Measurements from ENCODE around the gene SPSB2.
"Not testable (repeated sequence)": the region's sequence is repeated elsewhere in the genome, so short reads cannot be mapped to it uniquely, and the experiment has no call there.

The SPSB2 gene

GRCh38 chr12:6884539-6884938 is 11.4 kb upstream of the SPSB2 start:
- no peak for TF ChIP-seq CTCF (IDR thresholded peaks at IDR 0.05; ENCODE audit: extremely low read depth, missing control alignments)

GRCh38 chr12:6883683-6884082 is 10.6 kb upstream of the SPSB2 start:
- TF ChIP-seq CTCF (IDR thresholded peaks at IDR 0.05; ENCODE audit: extremely low read depth, missing control alignments) = no peak
- DNase-seq (ENCODE audit: low spot score) = no peak

More at GRCh38 chr12:6884539-6884938, 11.4 kb upstream of the SPSB2 start:
- no peak for DNase-seq (ENCODE audit: low spot score)

DNA sequence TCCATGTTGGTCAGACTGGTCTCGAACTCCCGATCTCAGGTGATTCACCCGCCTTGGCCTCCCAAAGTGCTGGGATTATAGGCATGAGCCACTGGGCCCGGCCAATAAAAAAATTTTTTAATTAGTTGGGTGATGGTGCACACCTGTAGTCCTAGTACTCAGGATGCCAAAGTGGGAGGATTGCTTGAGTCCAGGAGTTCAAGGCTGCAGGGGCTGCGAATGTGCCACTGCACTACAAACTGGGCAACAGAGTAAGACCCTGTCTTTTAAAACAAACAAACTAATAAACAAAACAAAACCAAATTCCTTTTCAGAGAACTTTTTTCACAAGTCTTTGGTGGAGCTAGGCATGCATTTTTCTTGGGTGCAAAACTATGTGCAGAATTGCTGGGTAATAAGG is 10.1 kb upstream of the SPSB2 start:
- DNase-seq (ENCODE audit: low spot score) = no peak
- no peak for TF ChIP-seq CTCF (IDR thresholded peaks at IDR 0.05; ENCODE audit: extremely low read depth, missing control alignments)

DNA sequence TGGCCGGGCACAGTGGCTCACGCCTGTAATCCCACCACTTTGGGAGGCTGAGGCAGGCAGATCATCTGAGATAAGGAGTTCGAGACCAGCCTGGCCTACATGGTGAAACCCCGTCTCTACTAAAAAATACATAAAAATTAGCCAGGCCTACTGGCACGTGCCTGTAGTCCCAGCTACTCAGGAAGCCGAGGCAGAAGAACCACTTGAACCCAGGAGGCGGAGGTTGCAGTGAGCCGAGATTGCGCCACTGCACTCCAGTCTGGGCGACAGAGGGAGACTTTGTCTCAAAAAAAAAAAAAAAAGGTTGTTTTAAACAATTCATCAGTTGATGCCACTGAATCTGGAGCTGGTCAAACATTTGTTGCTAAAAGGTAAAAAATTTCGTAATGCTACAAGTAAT is 6.7 kb upstream of the SPSB2 start:
- not testable (repeated sequence) for DNase-seq (ENCODE audit: low spot score)

- not testable (repeated sequence) for DNase-seq (ENCODE audit: low spot score)
Measured at GRCh38 chr12:6874015-6874368, 889 bp upstream of the SPSB2 start.

GRCh38 chr12:6872073-6873048 is 742 bp downstream of the SPSB2 start:
- peak; percentile 89 for DNase-seq (ENCODE audit: low spot score)
- TF ChIP-seq CTCF (IDR thresholded peaks at IDR 0.05; ENCODE audit: extremely low read depth, missing control alignments) = peak; percentile 100

- DNase-seq (ENCODE audit: low spot score) = peak; percentile 57
- TF ChIP-seq CTCF (IDR thresholded peaks at IDR 0.05; ENCODE audit: extremely low read depth, missing control alignments) = no peak
Measured at GRCh38 chr12:6871052-6871957, 1.8 kb downstream of the SPSB2 start.

GRCh38 chr12:6870304-6870703 is 2.8 kb downstream of the SPSB2 start:
- not testable (repeated sequence) for DNase-seq (ENCODE audit: low spot score)
